D721Med (cell line): ENCODE measurements around the gene SOAT1.
A peak's percentile ranks its signal among the peaks of the same experiment; 100 is the strongest.
"Not testable (repeated sequence)": the region's sequence is repeated elsewhere in the genome, so short reads cannot be mapped to it uniquely, and the experiment has no call there.

Experiments used
- DNase-seq: peaks from one replicate; pipeline ENCODE4 v3.0.0; 2011; ENCODE audit warnings: low spot score; ENCODE audit not compliant: insufficient read length
- FAIRE-seq: peaks from 2 replicates; lab custom pipeline; 2011; peaks lifted over from hg19 to GRCh38; lab: Jason Lieb, UNC
- TF ChIP-seq, protein P1 (sequence below): IDR thresholded peaks from 2 replicates; pipeline ENCODE4 v1.5.1; 2012; ENCODE audit warnings: mild to moderate bottlenecking, control low read depth; ENCODE audit not compliant: insufficient read depth; ENCODE audit errors: missing control alignments

Gene SOAT1

DNA sequence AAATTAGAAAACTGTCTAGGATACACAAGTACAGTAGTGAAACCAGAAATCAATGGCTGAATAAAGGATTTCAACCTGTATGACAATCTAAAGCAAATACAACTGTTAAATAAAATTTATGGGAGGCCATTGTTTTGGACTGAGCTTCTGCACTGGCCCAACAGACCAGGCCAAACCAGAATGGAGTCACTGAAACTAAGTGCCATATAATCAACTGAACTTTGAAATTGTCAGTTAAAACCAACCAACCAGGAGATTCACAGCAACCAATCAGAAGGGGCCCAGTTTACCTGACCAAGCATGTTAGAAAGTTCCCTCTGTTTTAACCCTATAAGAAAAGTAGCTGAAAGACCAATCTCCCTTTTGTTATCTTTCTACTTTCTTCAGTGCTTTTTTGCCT lies 30.5 kb upstream of the SOAT1 start:
- FAIRE-seq (no peak), DNase-seq (no peak)
- TF ChIP-seq, protein P1, sequence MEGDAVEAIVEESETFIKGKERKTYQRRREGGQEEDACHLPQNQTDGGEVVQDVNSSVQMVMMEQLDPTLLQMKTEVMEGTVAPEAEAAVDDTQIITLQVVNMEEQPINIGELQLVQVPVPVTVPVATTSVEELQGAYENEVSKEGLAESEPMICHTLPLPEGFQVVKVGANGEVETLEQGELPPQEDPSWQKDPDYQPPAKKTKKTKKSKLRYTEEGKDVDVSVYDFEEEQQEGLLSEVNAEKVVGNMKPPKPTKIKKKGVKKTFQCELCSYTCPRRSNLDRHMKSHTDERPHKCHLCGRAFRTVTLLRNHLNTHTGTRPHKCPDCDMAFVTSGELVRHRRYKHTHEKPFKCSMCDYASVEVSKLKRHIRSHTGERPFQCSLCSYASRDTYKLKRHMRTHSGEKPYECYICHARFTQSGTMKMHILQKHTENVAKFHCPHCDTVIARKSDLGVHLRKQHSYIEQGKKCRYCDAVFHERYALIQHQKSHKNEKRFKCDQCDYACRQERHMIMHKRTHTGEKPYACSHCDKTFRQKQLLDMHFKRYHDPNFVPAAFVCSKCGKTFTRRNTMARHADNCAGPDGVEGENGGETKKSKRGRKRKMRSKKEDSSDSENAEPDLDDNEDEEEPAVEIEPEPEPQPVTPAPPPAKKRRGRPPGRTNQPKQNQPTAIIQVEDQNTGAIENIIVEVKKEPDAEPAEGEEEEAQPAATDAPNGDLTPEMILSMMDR, result no peak

DNA sequence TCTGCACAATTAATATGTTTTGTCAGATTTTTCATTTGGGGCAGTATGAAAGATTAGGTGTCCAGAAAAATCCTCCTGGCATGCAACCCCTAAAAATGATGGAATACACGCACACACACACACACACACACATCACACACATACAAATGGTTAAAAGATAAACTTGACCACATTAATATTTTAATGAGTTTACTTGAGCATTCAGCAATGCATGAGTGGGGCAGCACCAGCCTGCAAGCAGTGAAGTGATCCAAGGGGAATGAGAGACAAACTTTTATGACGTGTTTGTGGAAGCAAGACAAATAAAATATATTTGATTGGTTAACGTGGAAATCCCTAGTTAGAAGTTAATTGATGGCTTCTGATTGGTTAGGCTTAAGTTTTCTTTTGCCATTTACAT lies 29.1 kb upstream of the SOAT1 start:
- no peak for FAIRE-seq
- TF ChIP-seq, protein P1, result no peak
- DNase-seq, result no peak

DNA sequence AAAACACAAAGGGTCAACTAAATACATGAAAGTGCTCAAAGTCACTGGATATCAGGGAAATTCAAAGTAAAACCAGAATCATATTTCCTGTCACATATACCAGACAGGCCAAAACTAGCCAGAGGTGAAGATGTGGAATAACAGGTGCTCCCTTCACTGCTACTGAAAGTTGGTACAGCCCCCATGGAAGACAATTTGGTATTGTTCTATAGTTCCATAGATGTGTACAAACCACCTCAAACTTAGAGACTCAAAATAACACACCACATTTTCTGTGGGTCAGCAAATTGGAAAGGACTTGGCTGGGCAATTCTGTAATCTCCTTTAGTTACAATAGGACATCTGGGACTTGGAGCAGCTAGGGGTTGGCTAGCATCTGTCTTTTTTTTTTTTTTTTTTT lies 24.5 kb upstream of the SOAT1 start:
- TF ChIP-seq, protein P1, result no peak

DNA sequence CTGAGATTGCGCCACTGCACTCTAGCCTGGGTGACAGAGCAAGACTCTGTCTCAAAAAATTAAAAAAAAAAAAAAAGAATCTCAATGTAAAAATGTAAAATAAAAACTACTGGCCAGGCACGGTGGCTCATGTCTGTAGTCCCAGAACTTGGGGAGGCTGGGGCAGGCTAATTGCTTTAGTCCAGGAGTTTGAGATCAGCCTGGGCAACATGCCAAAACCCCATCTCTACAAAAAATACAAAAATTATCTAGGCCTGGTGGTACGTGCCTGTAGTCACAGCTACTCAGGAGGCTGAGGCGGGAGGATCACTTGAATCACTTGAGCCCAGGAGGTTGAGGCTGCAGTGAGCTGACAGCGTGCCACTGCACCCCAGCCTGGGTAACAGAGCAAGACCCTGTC lies 19.2 kb upstream of the SOAT1 start:
- FAIRE-seq, DNase-seq: not testable (repeated sequence)

More for the DNA sequence above, 24.5 kb upstream of the SOAT1 start:
- no peak for DNase-seq
- peak; percentile 58 for FAIRE-seq

DNA sequence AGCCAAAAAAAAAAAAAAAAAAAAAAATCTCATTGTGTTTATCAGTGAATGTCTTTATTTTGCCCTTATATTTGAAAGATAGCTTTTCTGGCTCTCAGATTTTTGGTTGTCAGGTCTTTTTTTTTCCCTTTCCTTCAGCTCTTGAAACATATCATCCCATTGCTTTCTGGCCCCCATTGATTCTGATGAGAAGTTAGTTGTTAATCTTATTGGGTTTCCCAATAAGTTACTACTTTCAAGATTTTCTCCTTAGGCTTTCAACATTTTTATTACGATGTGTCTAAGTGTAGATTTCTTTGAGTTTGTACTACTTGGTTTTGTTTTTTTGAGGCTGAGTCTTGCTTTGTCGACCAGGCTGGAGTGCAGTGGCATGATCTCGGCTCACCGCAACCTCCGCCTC lies 14.7 kb upstream of the SOAT1 start:
- DNase-seq (no peak), FAIRE-seq (no peak)
- TF ChIP-seq, protein P1, result no peak

DNA sequence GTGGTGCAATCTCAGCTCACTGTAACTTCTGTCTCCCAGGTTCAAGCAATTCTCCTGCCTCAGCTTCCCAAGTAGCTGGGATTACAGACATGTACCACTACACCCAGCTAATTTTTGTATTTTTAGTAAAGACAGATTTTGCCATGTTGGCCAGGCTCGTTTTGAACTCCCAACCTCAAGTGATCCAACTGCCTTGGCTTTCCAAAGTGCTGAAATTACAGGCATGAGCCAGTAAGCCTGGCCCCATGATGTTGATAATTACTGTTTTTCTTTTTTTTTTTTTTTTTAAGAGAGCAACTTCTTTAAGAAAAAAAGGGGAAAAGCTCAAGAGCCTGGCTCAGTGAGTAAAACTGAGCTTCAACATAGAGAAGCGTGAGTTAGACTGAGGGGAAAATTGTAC lies 9.6 kb upstream of the SOAT1 start:
- TF ChIP-seq, protein P1, result no peak
- FAIRE-seq (no peak), DNase-seq (no peak)

DNA sequence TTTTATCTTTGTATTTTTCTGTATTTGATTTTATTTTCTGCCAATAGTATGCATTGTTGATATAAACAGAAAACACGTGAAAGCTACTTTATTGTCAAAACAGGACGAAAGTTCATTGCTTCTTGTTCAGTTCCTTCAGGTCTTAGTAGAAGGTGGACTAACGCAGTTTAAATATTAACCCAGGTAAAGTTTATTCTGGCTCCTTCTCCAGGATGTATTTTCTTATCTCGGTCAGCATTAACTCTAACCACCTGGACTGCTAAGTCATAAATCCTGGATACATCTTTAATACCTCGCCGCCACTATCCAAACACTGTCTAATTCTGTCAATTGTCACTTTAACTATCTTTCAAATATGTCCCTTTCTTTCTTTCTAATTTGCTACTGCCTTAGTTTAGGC lies 5.7 kb upstream of the SOAT1 start:
- DNase-seq (no peak), FAIRE-seq (peak; percentile 41)
- TF ChIP-seq, protein P1, result no peak

DNA sequence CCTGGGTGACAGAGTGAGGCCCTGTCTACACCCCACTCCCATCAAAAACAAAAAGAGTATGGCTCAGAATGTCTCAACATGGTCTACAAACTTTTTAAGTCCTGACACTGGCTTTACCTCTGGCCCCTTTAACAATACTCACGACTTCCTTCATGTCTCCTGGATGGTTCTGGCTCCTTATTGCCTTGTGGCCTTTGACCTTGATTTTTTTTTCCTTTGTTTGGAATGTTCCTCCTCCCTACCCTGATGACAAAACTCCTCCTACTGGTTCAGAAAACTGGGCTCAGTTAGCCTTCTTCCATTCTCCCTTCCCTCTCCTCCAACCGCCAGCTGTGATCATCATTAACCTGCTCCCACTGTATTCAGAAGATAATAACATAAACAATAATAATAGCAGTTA lies 4.6 kb upstream of the SOAT1 start:
- TF ChIP-seq, protein P1, result no peak
- DNase-seq (no peak), FAIRE-seq (no peak)
